Activated B cell treated with CpG ODN at 0.5 μM for 24 hours (primary cell): ENCODE results near the gene DRD5. TPM values are rescaled to one million over a fixed set of nuclear protein-coding genes. Genes with fewer than 3 reads are reported as not detected.

Experiments used
- ATAC-seq: fragments of 200-7000 bp; cut with Tn5 transposase; one replicate; pipeline ENCODE4 v1.10.0; 2021; ENCODE audit warnings: low read depth, mild to moderate bottlenecking, moderate library complexity
- CTCF ChIA-PET: fragments of 350-600 bp; sonication (Branson Sonifier 250); formaldehyde crosslinking; loops from one replicate; lab custom pipeline; 2021; ENCODE audit warnings: antibody characterized with exemption; lab: Charles Lee
- POLR2A ChIA-PET: fragments of 350-600 bp; sonication (Branson Sonifier 250); formaldehyde crosslinking; loops from one replicate; lab custom pipeline; 2021; ENCODE audit warnings: antibody characterized with exemption; lab: Charles Lee
- DNase-seq: peaks from one replicate; pipeline ENCODE4 v3.0.0; 2022
- H3K27ac Mint-ChIP-seq: one replicate; pipeline ENCODE4 v1.8.0; 2020; ENCODE audit warnings: mixed read lengths
- H3K27me3 Mint-ChIP-seq: one replicate; pipeline ENCODE4 v1.8.0; 2021; ENCODE audit warnings: mixed read lengths
- H3K36me3 Mint-ChIP-seq: one replicate; pipeline ENCODE4 v1.8.0; 2021; ENCODE audit warnings: low read depth, mixed read lengths
- H3K4me1 Mint-ChIP-seq: one replicate; pipeline ENCODE4 v1.8.0; 2021; ENCODE audit warnings: mixed read lengths
- H3K4me3 Mint-ChIP-seq: one replicate; pipeline ENCODE4 v1.8.0; 2020; ENCODE audit warnings: mild to moderate bottlenecking, mixed read lengths
- H3K9me3 Mint-ChIP-seq: one replicate; pipeline ENCODE4 v1.8.0; 2020; ENCODE audit warnings: mixed read lengths
- CTCF ChIP-seq: fragments of 200-600 bp; IDR thresholded peaks from one replicate; pipeline ENCODE4 v1.8.0; 2022; ENCODE audit warnings: antibody characterized with exemption, mild to moderate bottlenecking
- intact Hi-C: fragments of 100-400 bp; cut with micrococcal nuclease; formaldehyde crosslinking; loops from one replicate; pipeline ENCODE4 v1.15.1; 2024
- total RNA-seq: library from RNA; stranded (reverse); gene quantifications from 2 replicates; pipeline ENCODE4 v1.2.3, GENCODE V29; 2022

DRD5 gene
- total RNA-seq, 1 donor from 2014 or later = not detected

GRCh38 chr4:9758641-9759317, 22.7 kb upstream of the DRD5 start:
- H3K9me3 Mint-ChIP-seq = no peaks in the 10 kb centered on the region
- no peaks in the 10 kb centered on the region for H3K36me3 Mint-ChIP-seq
- no peak overlapping the region for H3K27ac Mint-ChIP-seq
- H3K27me3 Mint-ChIP-seq = no peaks in the 10 kb centered on the region
- TF ChIP-seq CTCF = no peak
- H3K4me3 Mint-ChIP-seq = no peak overlapping the region
- H3K4me1 Mint-ChIP-seq = no peaks in the 10 kb centered on the region
- no peak for ATAC-seq
- no peak for DNase-seq
- intact Hi-C loops = no loop called here
- CTCF ChIA-PET = no interaction called here
- POLR2A ChIA-PET = no interaction called here

- DNase-seq (no peak), ATAC-seq (no peak)
- intact Hi-C loops = loop anchor here (1.0 to 5.0 kb wide), 3 partner anchors 256 to 775 kb away; no protein-coding TSS in a partner anchor
- no peaks in the 10 kb centered on the region for H3K36me3 Mint-ChIP-seq
- CTCF ChIA-PET = interaction anchor here (1.0 kb wide), 1 partner anchor 251 kb away, joined by 4 read pairs; no protein-coding TSS in a partner anchor
- H3K9me3 Mint-ChIP-seq = no peaks in the 10 kb centered on the region
- H3K27ac Mint-ChIP-seq = no peak overlapping the region
- no peaks in the 10 kb centered on the region for H3K4me1 Mint-ChIP-seq
- H3K4me3 Mint-ChIP-seq = no peak overlapping the region
- POLR2A ChIA-PET = no interaction called here
- peaks cover 2% of the 10 kb centered on the region for H3K27me3 Mint-ChIP-seq
- TF ChIP-seq CTCF = no peak
Observed at GRCh38 chr4:9762823-9763475, 18.5 kb upstream of the DRD5 start.

- intact Hi-C loops = loop anchor here (5.0 kb wide), 1 partner anchor 393 kb away; no protein-coding TSS in a partner anchor
- POLR2A ChIA-PET = no interaction called here
- Mint-ChIP-seq H3K27me3 (peaks cover 2% of the 10 kb centered on the region), H3K27ac (no peak overlapping the region), H3K4me1 (no peaks in the 10 kb centered on the region), H3K36me3 (no peaks in the 10 kb centered on the region), H3K9me3 (no peaks in the 10 kb centered on the region), H3K4me3 (no peak overlapping the region)
- DNase-seq (no peak), ATAC-seq (no peak)
- TF ChIP-seq CTCF = no peak
- CTCF ChIA-PET = interaction anchor here (1.4 kb wide), 2 partner anchors 250 to 252 kb away, joined by 4 to 5 read pairs; no protein-coding TSS in a partner anchor
Observed at GRCh38 chr4:9764155-9764696, 17.2 kb upstream of the DRD5 start.

GRCh38 chr4:9765091-9765490, 16.3 kb upstream of the DRD5 start:
- Mint-ChIP-seq H3K27ac (no peak overlapping the region), H3K9me3 (no peaks in the 10 kb centered on the region), H3K4me3 (no peak overlapping the region), H3K36me3 (no peaks in the 10 kb centered on the region), H3K4me1 (no peaks in the 10 kb centered on the region), H3K27me3 (peaks cover 2% of the 10 kb centered on the region)
- DNase-seq (no peak), ATAC-seq (no peak)
- POLR2A ChIA-PET = no interaction called here
- CTCF ChIA-PET = interaction anchor here (1.4 kb wide), 2 partner anchors 249 to 251 kb away, joined by 4 to 5 read pairs; no protein-coding TSS in a partner anchor
- TF ChIP-seq CTCF = no peak
- intact Hi-C loops = no loop called here

GRCh38 chr4:9769321-9769720, 12.1 kb upstream of the DRD5 start:
- no peak for ATAC-seq
- intact Hi-C loops = no loop called here
- POLR2A ChIA-PET = no interaction called here
- DNase-seq = no peak
- Mint-ChIP-seq H3K9me3 (no peaks in the 10 kb centered on the region), H3K36me3 (no peaks in the 10 kb centered on the region), H3K27me3 (peaks cover 7% of the 10 kb centered on the region), H3K4me3 (no peak overlapping the region), H3K27ac (no peak overlapping the region), H3K4me1 (no peaks in the 10 kb centered on the region)
- CTCF ChIA-PET = no interaction called here
- TF ChIP-seq CTCF = no peak
